Sigmoid colon (tissue), 7 donors: Measurements from ENCODE around the gene GLRX. TPM values are rescaled to one million over a fixed set of nuclear protein-coding genes. Genes with fewer than 3 reads are reported as not detected.

Source experiments
- DNase-seq: peaks from one replicate; pipeline ENCODE4 v3.0.0-alpha.2; 2019
- H3K27ac ChIP-seq, 4 donors: fragments of 200-600 bp; sonication (generic); one replicate each; pipeline ENCODE4 v1.5.1; 2016 to 2019; ENCODE audit warnings: mild to moderate bottlenecking in 1 of 4
- H3K27me3 ChIP-seq, 3 donors: fragments of 200-600 bp; sonication (generic); one replicate each; pipeline ENCODE4 v1.5.1; 2019; ENCODE audit warnings: mild to moderate bottlenecking in 1 of 3
- H3K36me3 ChIP-seq, 4 donors: fragments of 200-600 bp; sonication (generic); one replicate each; pipeline ENCODE4 v1.5.1; 2016 to 2019
- H3K4me1 ChIP-seq, 4 donors: fragments of 200-600 bp; sonication (generic); one replicate each; pipeline ENCODE4 v1.5.1; 2017 to 2019
- H3K4me3 ChIP-seq, 4 donors: fragments of 200-600 bp; sonication (generic); one replicate each; pipeline ENCODE4 v1.5.1; 2017 to 2019; ENCODE audit warnings: mild to moderate bottlenecking in 2 of 4, moderate library complexity in 1 of 4
- H3K9me3 ChIP-seq, 4 donors: fragments of 200-600 bp in 3 of 4; sonication (generic) in 3 of 4; one replicate each; pipeline versions ENCODE4 v1.5.1 to v1.6.1; 2013 to 2019
- EP300 ChIP-seq, 4 donors: sonication (generic); formaldehyde crosslinking; IDR thresholded peaks; one replicate each; pipeline ENCODE4 v1.6.1; 2017; ENCODE audit warnings: antibody characterized with exemption in 4 of 4
- POLR2A ChIP-seq, 2 donors: fragments of 450-650 bp; IDR thresholded peaks; one replicate each; pipeline ENCODE4 v1.6.1; 2016; ENCODE audit warnings: antibody characterized with exemption in 2 of 2, mild to moderate bottlenecking in 2 of 2, moderate library complexity in 2 of 2
- POLR2AphosphoS5 ChIP-seq, 4 donors: sonication (generic); formaldehyde crosslinking; IDR thresholded peaks; one replicate each; pipeline ENCODE4 v1.6.1; 2017; ENCODE audit warnings: antibody characterized with exemption in 4 of 4
- WGBS, 2 donors: extraction: QIAGEN DNeasy Blood & Tissue Kit; methylation state at CpG; one replicate each; pipeline ENCODE4 v1.1.7; 2013; 5-methylcytosine and 5-hydroxymethylcytosine counted together
- intact Hi-C: fragments of 100-400 bp; cut with DNase I; formaldehyde crosslinking; loops from one replicate; pipeline ENCODE4 v1.15.1; 2023
- polyA plus RNA-seq, 3 donors: library from polyadenylated mRNA; stranded (reverse); fragments of 200-250 nt; gene quantifications; one replicate each; pipeline ENCODE4 v1.2.3, GENCODE V29; 2013
- total RNA-seq, 4 donors: library from RNA; depleted of rRNA; stranded (reverse); fragments of >200 nt; gene quantifications; one replicate each; pipeline ENCODE4 v1.1.0, GENCODE V29; 2016
- TF ChIP-seq, protein P1 (sequence below), 4 experiments: fragments of 450-650 bp in 3 of 4; fragments of 200-600 bp in 1 of 4; IDR thresholded peaks; one replicate each; pipeline ENCODE4 v1.5.1; 2016 to 2019; ENCODE audit warnings: antibody characterized with exemption in 4 of 4, mild to moderate bottlenecking in 3 of 4, moderate library complexity in 2 of 4
- donor health status: healthy with polysubstance abuse.
- donor health status: Bipolar disorder and iron deficiency.
- donor health status: healthy.

GLRX gene
- total and polyA plus RNA-seq, 7 donors = 30.2 to 409 (median 43.2) TPM

DNA sequence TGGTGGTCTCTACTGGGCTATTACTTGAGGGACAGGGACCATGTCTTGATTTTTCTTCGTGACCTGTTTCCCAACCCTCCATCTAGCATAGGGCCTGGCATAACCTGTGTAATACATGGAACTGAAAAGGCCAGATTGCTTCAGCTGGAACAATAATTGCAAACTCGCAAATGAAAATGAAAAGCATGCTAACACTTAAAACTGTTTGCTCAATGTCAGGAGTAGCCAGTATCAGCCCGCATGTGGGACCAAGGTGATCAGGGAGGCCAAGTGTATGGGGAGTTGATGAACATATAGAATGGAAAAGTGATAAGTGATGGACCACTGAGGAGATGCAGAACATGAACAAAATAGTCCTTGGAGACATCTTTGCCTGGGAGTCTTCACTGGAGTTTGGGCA, 25.2 kb downstream of the GLRX start:
- Histone ChIP-seq H3K4me1 (no peaks in the 10 kb centered on the region), H3K27ac (no peak overlapping the region), H3K27me3 (no peaks in the 10 kb centered on the region), H3K9me3 (no peaks in the 10 kb centered on the region), H3K4me3 (no peak overlapping the region), H3K36me3 (peaks cover 0 to 43% (median 7%) of the 10 kb centered on the region in 4 donors)
- DNase-seq = no peak
- TF ChIP-seq, protein P1, sequence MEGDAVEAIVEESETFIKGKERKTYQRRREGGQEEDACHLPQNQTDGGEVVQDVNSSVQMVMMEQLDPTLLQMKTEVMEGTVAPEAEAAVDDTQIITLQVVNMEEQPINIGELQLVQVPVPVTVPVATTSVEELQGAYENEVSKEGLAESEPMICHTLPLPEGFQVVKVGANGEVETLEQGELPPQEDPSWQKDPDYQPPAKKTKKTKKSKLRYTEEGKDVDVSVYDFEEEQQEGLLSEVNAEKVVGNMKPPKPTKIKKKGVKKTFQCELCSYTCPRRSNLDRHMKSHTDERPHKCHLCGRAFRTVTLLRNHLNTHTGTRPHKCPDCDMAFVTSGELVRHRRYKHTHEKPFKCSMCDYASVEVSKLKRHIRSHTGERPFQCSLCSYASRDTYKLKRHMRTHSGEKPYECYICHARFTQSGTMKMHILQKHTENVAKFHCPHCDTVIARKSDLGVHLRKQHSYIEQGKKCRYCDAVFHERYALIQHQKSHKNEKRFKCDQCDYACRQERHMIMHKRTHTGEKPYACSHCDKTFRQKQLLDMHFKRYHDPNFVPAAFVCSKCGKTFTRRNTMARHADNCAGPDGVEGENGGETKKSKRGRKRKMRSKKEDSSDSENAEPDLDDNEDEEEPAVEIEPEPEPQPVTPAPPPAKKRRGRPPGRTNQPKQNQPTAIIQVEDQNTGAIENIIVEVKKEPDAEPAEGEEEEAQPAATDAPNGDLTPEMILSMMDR (IDR thresholded peaks at IDR 0.05) = no peak
- TF ChIP-seq POLR2AphosphoS5 (IDR thresholded peaks at IDR 0.05) (no peak), POLR2A (IDR thresholded peaks at IDR 0.05) (no peak), EP300 (IDR thresholded peaks at IDR 0.05) (no peak)
- 94 to 96% methylated on average over 3 of the region's 3 CpGs for WGBS, 2 donors
- intact Hi-C loops = no loop called here

DNA sequence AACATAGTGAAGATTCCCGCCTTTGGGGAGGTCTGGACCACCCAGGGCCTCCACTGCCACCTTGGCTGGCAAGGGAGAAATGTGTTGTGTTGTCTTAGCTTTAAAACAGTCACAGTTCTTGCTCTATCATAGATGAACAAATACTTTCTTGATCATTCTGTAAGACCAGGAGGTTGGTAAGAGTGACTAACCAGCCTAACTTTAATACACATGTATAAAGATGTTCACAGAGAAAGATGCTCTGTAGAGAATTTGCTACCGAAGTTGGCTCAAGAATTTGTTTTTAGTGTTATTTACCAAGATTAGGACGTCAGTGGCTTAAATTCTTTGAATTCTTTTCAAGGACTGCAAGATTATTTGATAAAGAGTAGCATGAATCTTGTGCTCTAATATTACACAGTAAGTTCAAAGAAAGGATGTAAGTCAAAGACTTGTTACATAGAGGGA, 28.4 kb downstream of the GLRX start:
- intact Hi-C loops = no loop called here
- no peaks in the 10 kb centered on the region for H3K4me1 ChIP-seq
- no peaks in the 10 kb centered on the region for H3K9me3 ChIP-seq
- H3K36me3 ChIP-seq = peaks cover 0 to 72% (median 7%) of the 10 kb centered on the region in 4 donors
- TF ChIP-seq EP300 (IDR thresholded peaks at IDR 0.05) (no peak), POLR2AphosphoS5 (IDR thresholded peaks at IDR 0.05) (no peak), POLR2A (IDR thresholded peaks at IDR 0.05) (no peak)
- TF ChIP-seq, protein P1 (IDR thresholded peaks at IDR 0.05) = no peak
- no peak overlapping the region for H3K4me3 ChIP-seq
- no peak overlapping the region for H3K27ac ChIP-seq
- DNase-seq = no peak
- 79 to 84% methylated on average over 3 of the region's 3 CpGs for WGBS, 2 donors
- H3K27me3 ChIP-seq = no peaks in the 10 kb centered on the region

DNA sequence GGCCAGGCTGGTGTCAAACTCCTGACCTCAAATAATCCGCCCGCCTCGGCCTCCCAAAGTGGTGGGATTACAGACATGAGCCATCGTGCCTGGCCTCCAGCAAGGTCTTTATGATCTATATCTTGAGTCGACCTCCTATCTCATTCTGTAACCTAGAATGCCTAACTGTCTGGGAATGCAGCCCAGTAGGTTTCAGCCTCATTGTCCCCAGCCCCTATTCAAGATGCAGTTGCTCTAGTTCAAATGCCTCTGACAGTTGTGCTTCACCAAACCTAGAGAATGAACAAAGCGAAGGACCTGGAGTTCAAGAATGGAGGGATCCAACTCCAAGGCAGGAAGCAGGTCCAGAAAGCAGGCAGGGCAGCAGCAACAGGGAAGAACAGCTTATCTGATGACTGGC, 30.8 kb downstream of the GLRX start:
- peaks cover 0 to 92% (median 10%) of the 10 kb centered on the region in 4 donors for H3K36me3 ChIP-seq
- H3K27me3 ChIP-seq = no peaks in the 10 kb centered on the region
- intact Hi-C loops = no loop called here
- no peak for DNase-seq
- no peak overlapping the region for H3K4me3 ChIP-seq
- no peak overlapping the region for H3K27ac ChIP-seq
- no peaks in the 10 kb centered on the region for H3K4me1 ChIP-seq
- 92% methylated on average over 6 of the region's 6 CpGs for WGBS, 2 donors
- H3K9me3 ChIP-seq = no peaks in the 10 kb centered on the region
- TF ChIP-seq EP300 (IDR thresholded peaks at IDR 0.05) = no peak
- TF ChIP-seq, protein P1 (IDR thresholded peaks at IDR 0.05) = no peak
- no peak for TF ChIP-seq POLR2A (IDR thresholded peaks at IDR 0.05)

DNA sequence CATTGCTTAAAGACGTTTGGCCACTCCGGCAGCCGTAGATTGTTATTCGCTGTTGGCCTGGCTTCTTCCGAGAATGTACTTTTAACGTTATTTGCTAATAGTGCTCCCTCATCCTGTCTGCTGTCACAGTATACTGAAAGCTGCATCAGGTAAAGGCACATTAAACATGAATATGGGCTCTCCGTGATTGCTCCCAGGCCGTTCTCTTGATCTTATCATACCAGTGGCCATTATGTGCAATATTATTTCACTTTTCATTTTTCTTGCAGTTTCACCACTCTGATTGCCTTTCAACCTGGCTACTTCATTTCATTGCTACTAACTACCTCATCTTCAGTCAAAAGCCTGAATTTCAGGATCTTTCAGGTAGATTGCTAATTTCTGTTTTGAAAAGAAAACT, 34.0 kb downstream of the GLRX start:
- DNase-seq = no peak
- H3K27ac ChIP-seq = no peak overlapping the region

More for the DNA sequence above, 34.0 kb downstream of the GLRX start:
- Histone ChIP-seq H3K4me1 (no peaks in the 10 kb centered on the region), H3K4me3 (no peak overlapping the region), H3K9me3 (no peaks in the 10 kb centered on the region), H3K27me3 (no peaks in the 10 kb centered on the region), H3K36me3 (peaks cover 0 to 89% (median 7%) of the 10 kb centered on the region in 4 donors)
- 93 to 94% methylated on average over 8 of the region's 8 CpGs for WGBS, 2 donors
- intact Hi-C loops = no loop called here
- TF ChIP-seq POLR2AphosphoS5 (IDR thresholded peaks at IDR 0.05) (no peak), EP300 (IDR thresholded peaks at IDR 0.05) (no peak), POLR2A (IDR thresholded peaks at IDR 0.05) (no peak)
- TF ChIP-seq, protein P1 (IDR thresholded peaks at IDR 0.05) = no peak
